GM23338 (cell line): ENCODE measurements around the gene COX7A2. TPM values are rescaled to one million over a fixed set of nuclear protein-coding genes. Genes with fewer than 3 reads are reported as not detected.
A peak's percentile ranks its signal among the peaks of the same experiment; 100 is the strongest.

Source experiments
- ATAC-seq: fragments of 200-7000 bp; cut with Tn5 transposase; 3 replicates; pipeline ENCODE4 v1.9.1; 2020
- DNase-seq: peaks from one replicate; pipeline ENCODE4 v3.0.0-alpha.2; 2015; ENCODE audit warnings: low spot score
- H2AFZ ChIP-seq: fragments of 200-600 bp; sonication (generic); 2 replicates; pipeline ENCODE4 v1.8.0; 2016; ENCODE audit warnings: antibody characterized with exemption, mild to moderate bottlenecking, moderate library complexity
- H3F3A ChIP-seq: fragments of 200-600 bp; sonication (generic); replicated peaks from 2 replicates; pipeline ENCODE4 v1.8.0; 2017; ENCODE audit warnings: antibody characterized with exemption, mixed run types, low read depth
- H3K27ac ChIP-seq: fragments of 200-600 bp; sonication (generic); 2 replicates; pipeline ENCODE4 v1.6.1; 2016; ENCODE audit warnings: low read depth
- H3K27me3 ChIP-seq: fragments of 200-600 bp; sonication (generic); 2 replicates; pipeline ENCODE4 v1.8.0; 2016; ENCODE audit warnings: mild to moderate bottlenecking, mixed run types, moderate library complexity; ENCODE audit not compliant: insufficient read depth
- H3K36me3 ChIP-seq: fragments of 200-600 bp; sonication (generic); 2 replicates; pipeline ENCODE4 v1.8.0; 2016; ENCODE audit warnings: mild to moderate bottlenecking; ENCODE audit not compliant: insufficient read depth
- H3K4me1 ChIP-seq: fragments of 200-600 bp; sonication (generic); 2 replicates; pipeline ENCODE4 v1.8.0; 2016; ENCODE audit warnings: mild to moderate bottlenecking, moderate library complexity; ENCODE audit not compliant: insufficient read depth
- H3K4me2 ChIP-seq: fragments of 200-600 bp; sonication (generic); 2 replicates; pipeline ENCODE4 v1.7.1; 2017; ENCODE audit warnings: mixed run types
- H3K4me3 ChIP-seq: fragments of 200-600 bp; sonication (generic); 2 replicates; pipeline ENCODE4 v1.6.1; 2016; ENCODE audit warnings: mixed run types
- H3K79me2 ChIP-seq: fragments of 200-600 bp; sonication (generic); replicated peaks from 2 replicates; pipeline ENCODE4 v1.8.0; 2017; ENCODE audit warnings: mild to moderate bottlenecking; ENCODE audit not compliant: insufficient read depth
- H3K9me2 ChIP-seq: fragments of 200-600 bp; sonication (generic); 2 replicates; pipeline ENCODE4 v1.8.0; 2017; ENCODE audit not compliant: insufficient read depth
- H4K20me1 ChIP-seq: fragments of 200-600 bp; sonication (generic); replicated peaks from 2 replicates; pipeline ENCODE4 v1.8.0; 2017; ENCODE audit warnings: mild to moderate bottlenecking; ENCODE audit not compliant: insufficient read depth
- H3K27ac Mint-ChIP-seq: 2 replicates; pipeline ENCODE4 v1.8.0; 2020; ENCODE audit warnings: inconsistent platforms, mild to moderate bottlenecking, moderate library complexity, mixed read lengths
- H3K27me3 Mint-ChIP-seq: 3 replicates; pipeline ENCODE4 v1.8.0; 2022; ENCODE audit warnings: low read depth, mild to moderate bottlenecking, moderate library complexity, mixed read lengths, inconsistent platforms; ENCODE audit not compliant: insufficient read depth, poor library complexity
- H3K36me3 Mint-ChIP-seq: 3 replicates; pipeline ENCODE4 v1.8.0; 2021; ENCODE audit warnings: low read depth, mild to moderate bottlenecking, inconsistent platforms, moderate library complexity, mixed read lengths
- H3K4me1 Mint-ChIP-seq: 3 replicates; pipeline ENCODE4 v1.8.0; 2020; ENCODE audit warnings: mild to moderate bottlenecking, inconsistent platforms, mixed read lengths
- H3K4me3 Mint-ChIP-seq: 3 replicates; pipeline ENCODE4 v1.8.0; 2021; ENCODE audit warnings: moderate library complexity, mild to moderate bottlenecking, inconsistent platforms, mixed read lengths
- H3K9me3 Mint-ChIP-seq: 3 replicates; pipeline ENCODE4 v1.8.0; 2020; ENCODE audit warnings: moderate library complexity, mild to moderate bottlenecking, inconsistent platforms, mixed read lengths
- CREB1 ChIP-seq: fragments of 250-450 bp; sonication (Bioruptor Pico); IDR thresholded peaks from 2 replicates; pipeline ENCODE4 v1.5.0; 2020; ENCODE audit warnings: low read depth, mild to moderate bottlenecking, moderate library complexity
- EZH2 ChIP-seq: fragments of 200-600 bp; sonication (generic); IDR thresholded peaks from one replicate; pipeline ENCODE4 v1.8.0; 2017; ENCODE audit warnings: antibody characterized with exemption, mild to moderate bottlenecking, low read depth; ENCODE audit not compliant: unreplicated experiment
- JUNB ChIP-seq: IDR thresholded peaks from one replicate; pipeline ENCODE4 v1.6.1; 2016; ENCODE audit warnings: antibody characterized with exemption; ENCODE audit not compliant: unreplicated experiment
- NANOG ChIP-seq: IDR thresholded peaks from 2 replicates; pipeline ENCODE4 v1.6.1; 2016; ENCODE audit warnings: antibody characterized with exemption, borderline replicate concordance
- STAT1 ChIP-seq: IDR thresholded peaks from one replicate; pipeline ENCODE4 v1.6.1; 2016; ENCODE audit warnings: antibody characterized with exemption; ENCODE audit not compliant: unreplicated experiment
- ZNF114 ChIP-seq: fragments of 250-450 bp; sonication (Bioruptor Pico); IDR thresholded peaks from 2 replicates; pipeline ENCODE4 v1.5.0; 2020; ENCODE audit warnings: mild to moderate bottlenecking, moderate library complexity
- ZNF331 ChIP-seq: fragments of 250-450 bp; sonication (Bioruptor Pico); IDR thresholded peaks from 2 replicates; pipeline ENCODE4 v1.5.0; 2020; ENCODE audit warnings: low read depth, mild to moderate bottlenecking, moderate library complexity
- polyA plus RNA-seq: library from polyadenylated mRNA; unstranded; fragments of >200 nt; fragmentation: Nextera tagmentation; extraction: Ambion mirVana; gene quantifications from 2 replicates; pipeline ENCODE4 v1.2.1, GENCODE V29; 2016
- total RNA-seq: library from RNA; depleted of rRNA; stranded (reverse); fragments of >200 nt; shearing (Covaris generic); gene quantifications from 2 replicates; pipeline ENCODE4 v1.2.3, GENCODE V29; 2014
- TF ChIP-seq, protein P1 (sequence below): IDR thresholded peaks from 2 replicates; pipeline ENCODE4 v1.6.1; 2016; ENCODE audit warnings: antibody characterized with exemption
- TF ChIP-seq, protein P2 (sequence below): IDR thresholded peaks from one replicate; pipeline ENCODE4 v1.6.1; 2018; ENCODE audit warnings: antibody characterized with exemption; ENCODE audit not compliant: unreplicated experiment
- TF ChIP-seq, protein P3 (sequence below), 2 experiments: fragments of 200-600 bp in 1 of 2; sonication (generic) in 1 of 2; conservative IDR thresholded peaks; 2 replicates each; pipeline versions ENCODE4 v1.5.1 to v1.6.1; 2016 to 2017; ENCODE audit warnings: antibody characterized with exemption in 2 of 2, low read depth in 2 of 2, mild to moderate bottlenecking in 2 of 2, moderate library complexity in 1 of 2

Gene COX7A2
- total and polyA plus RNA-seq, 2 experiments from 2014 or later, result 93.7 to 963 TPM

DNA sequence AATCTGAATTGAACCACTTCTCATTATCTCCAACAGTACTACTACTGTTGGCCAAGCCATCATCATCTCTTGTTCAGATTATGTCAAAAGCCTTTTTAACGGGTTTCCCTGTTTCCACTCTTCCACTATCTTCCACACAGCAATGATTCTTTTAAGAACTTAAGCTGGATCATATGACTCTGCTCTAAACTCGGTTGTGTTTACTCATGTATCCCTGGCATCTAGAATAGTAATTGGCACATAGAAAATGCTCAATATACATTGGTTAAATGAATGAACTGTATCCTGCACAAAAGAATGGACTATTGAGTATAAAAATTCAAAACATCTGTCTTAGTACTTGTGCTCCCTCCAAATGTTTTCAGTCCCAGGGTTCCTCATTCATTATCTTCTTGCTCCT, 2.8 kb upstream of the COX7A2 start:
- H3K4me2 ChIP-seq, result no peak overlapping the region
- no peaks in the 10 kb centered on the region for H3K9me3 Mint-ChIP-seq
- TF ChIP-seq CREB1, result no peak
- TF ChIP-seq, protein P1, sequence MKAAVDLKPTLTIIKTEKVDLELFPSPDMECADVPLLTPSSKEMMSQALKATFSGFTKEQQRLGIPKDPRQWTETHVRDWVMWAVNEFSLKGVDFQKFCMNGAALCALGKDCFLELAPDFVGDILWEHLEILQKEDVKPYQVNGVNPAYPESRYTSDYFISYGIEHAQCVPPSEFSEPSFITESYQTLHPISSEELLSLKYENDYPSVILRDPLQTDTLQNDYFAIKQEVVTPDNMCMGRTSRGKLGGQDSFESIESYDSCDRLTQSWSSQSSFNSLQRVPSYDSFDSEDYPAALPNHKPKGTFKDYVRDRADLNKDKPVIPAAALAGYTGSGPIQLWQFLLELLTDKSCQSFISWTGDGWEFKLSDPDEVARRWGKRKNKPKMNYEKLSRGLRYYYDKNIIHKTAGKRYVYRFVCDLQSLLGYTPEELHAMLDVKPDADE, result no peak
- TF ChIP-seq STAT1, result no peak
- TF ChIP-seq, protein P2, sequence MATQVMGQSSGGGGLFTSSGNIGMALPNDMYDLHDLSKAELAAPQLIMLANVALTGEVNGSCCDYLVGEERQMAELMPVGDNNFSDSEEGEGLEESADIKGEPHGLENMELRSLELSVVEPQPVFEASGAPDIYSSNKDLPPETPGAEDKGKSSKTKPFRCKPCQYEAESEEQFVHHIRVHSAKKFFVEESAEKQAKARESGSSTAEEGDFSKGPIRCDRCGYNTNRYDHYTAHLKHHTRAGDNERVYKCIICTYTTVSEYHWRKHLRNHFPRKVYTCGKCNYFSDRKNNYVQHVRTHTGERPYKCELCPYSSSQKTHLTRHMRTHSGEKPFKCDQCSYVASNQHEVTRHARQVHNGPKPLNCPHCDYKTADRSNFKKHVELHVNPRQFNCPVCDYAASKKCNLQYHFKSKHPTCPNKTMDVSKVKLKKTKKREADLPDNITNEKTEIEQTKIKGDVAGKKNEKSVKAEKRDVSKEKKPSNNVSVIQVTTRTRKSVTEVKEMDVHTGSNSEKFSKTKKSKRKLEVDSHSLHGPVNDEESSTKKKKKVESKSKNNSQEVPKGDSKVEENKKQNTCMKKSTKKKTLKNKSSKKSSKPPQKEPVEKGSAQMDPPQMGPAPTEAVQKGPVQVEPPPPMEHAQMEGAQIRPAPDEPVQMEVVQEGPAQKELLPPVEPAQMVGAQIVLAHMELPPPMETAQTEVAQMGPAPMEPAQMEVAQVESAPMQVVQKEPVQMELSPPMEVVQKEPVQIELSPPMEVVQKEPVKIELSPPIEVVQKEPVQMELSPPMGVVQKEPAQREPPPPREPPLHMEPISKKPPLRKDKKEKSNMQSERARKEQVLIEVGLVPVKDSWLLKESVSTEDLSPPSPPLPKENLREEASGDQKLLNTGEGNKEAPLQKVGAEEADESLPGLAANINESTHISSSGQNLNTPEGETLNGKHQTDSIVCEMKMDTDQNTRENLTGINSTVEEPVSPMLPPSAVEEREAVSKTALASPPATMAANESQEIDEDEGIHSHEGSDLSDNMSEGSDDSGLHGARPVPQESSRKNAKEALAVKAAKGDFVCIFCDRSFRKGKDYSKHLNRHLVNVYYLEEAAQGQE, result no peak
- TF ChIP-seq NANOG, result no peak
- TF ChIP-seq EZH2, result no peak
- no peak for TF ChIP-seq ZNF331 (CRISPR knock-in tag)
- no peak for TF ChIP-seq JUNB
- no peak for TF ChIP-seq ZNF114 (CRISPR knock-in tag)

DNA sequence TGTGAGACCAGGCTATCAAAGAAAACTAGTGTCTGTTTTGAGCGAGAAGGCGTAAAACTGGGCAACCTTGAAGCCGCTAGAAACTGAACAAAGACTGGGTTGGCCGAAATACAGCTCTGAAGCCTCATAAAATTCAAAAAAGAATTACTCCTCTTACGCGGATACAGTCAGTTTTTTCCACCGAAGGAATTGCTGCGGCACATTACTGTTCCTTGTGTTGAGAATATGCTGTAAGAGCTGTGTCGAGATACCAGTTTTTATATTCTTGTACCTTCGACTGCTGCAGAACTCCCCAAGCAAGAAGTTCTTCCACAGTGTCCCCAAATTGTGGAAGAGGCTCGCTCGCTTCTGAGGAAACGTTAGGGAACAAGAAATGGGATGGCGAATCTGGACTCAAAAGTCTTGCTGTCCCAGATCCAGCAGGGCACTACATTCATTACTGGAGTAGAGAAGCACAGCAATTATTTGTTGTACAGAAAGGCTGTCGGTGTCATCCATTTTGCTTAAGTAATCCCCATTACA, 523 bp upstream of the COX7A2 start:
- TF ChIP-seq ZNF331 (CRISPR knock-in tag), result no peak
- TF ChIP-seq, protein P3, sequence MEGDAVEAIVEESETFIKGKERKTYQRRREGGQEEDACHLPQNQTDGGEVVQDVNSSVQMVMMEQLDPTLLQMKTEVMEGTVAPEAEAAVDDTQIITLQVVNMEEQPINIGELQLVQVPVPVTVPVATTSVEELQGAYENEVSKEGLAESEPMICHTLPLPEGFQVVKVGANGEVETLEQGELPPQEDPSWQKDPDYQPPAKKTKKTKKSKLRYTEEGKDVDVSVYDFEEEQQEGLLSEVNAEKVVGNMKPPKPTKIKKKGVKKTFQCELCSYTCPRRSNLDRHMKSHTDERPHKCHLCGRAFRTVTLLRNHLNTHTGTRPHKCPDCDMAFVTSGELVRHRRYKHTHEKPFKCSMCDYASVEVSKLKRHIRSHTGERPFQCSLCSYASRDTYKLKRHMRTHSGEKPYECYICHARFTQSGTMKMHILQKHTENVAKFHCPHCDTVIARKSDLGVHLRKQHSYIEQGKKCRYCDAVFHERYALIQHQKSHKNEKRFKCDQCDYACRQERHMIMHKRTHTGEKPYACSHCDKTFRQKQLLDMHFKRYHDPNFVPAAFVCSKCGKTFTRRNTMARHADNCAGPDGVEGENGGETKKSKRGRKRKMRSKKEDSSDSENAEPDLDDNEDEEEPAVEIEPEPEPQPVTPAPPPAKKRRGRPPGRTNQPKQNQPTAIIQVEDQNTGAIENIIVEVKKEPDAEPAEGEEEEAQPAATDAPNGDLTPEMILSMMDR (conservative IDR thresholded peaks at IDR 0.05; ENCODE audit: low read depth in 2 of 2), result no peak
- ATAC-seq, result no peak; the same call in 1 of the 3 replicates
- peak overlapping the region; percentile 70 for H3K27ac ChIP-seq

More for the DNA sequence above, 2.8 kb upstream of the COX7A2 start:
- Histone ChIP-seq H3K36me3 (no peaks in the 10 kb centered on the region), H3K9me2 (no peaks in the 10 kb centered on the region), H4K20me1 (no peaks in the 10 kb centered on the region), H3K79me2 (peaks cover 20% of the 10 kb centered on the region), H3K27ac (no peak overlapping the region), H3F3A (no peaks in the 10 kb centered on the region), H2AFZ (no peak overlapping the region), H3K4me1 (peaks cover 36% of the 10 kb centered on the region), H3K27me3 (no peaks in the 10 kb centered on the region), H3K4me3 (no peak overlapping the region)
- Mint-ChIP-seq H3K36me3 (peaks cover 10% of the 10 kb centered on the region), H3K4me1 (peaks cover 39% of the 10 kb centered on the region), H3K4me3 (no peak overlapping the region), H3K27me3 (peaks cover 9% of the 10 kb centered on the region), H3K27ac (no peak overlapping the region)
- ATAC-seq, result no peak
- DNase-seq, result no peak

More for the DNA sequence above, 523 bp upstream of the COX7A2 start:
- Histone ChIP-seq H3K9me2 (no peaks in the 10 kb centered on the region), H3K27me3 (no peaks in the 10 kb centered on the region), H3K36me3 (peaks cover 21% of the 10 kb centered on the region; the same call in 1 of the 2 replicates), H3K4me3 (peak overlapping the region; percentile 70), H4K20me1 (peaks cover 4% of the 10 kb centered on the region; the same call in 1 of the 2 replicates), H3K4me2 (peak overlapping the region; percentile 75), H3K4me1 (peaks cover 14% of the 10 kb centered on the region), H2AFZ (peak overlapping the region; percentile 50; the same call in 1 of the 2 replicates), H3F3A (no peaks in the 10 kb centered on the region; the same call in 1 of the 2 replicates), H3K79me2 (peaks cover 35% of the 10 kb centered on the region)
- Mint-ChIP-seq H3K4me3 (peak overlapping the region; percentile 94), H3K4me1 (peaks cover 25% of the 10 kb centered on the region), H3K27me3 (peaks cover 9% of the 10 kb centered on the region), H3K36me3 (peaks cover 28% of the 10 kb centered on the region), H3K9me3 (no peaks in the 10 kb centered on the region), H3K27ac (peak overlapping the region; percentile 98)
- no peak for DNase-seq
